Lower leg skin (tissue), 4 donors: ENCODE results near the gene ZNF692. TPM values are rescaled to one million over a fixed set of nuclear protein-coding genes. Genes with fewer than 3 reads are reported as not detected.

ENCODE experiments used
- DNase-seq, 2 donors: peaks; one replicate each; pipeline ENCODE4 v3.0.0-alpha.2; 2019; ENCODE audit warnings: low spot score in 2 of 2
- H3K4me3 ChIP-seq: fragments of 200-600 bp; sonication (generic); 2 replicates; pipeline ENCODE4 v1.5.1; 2017; ENCODE audit warnings: mild to moderate bottlenecking, low read depth; ENCODE audit not compliant: poor library complexity, severe bottlenecking
- POLR2A ChIP-seq, 2 donors: fragments of 450-650 bp; IDR thresholded peaks; one replicate each; pipeline ENCODE4 v1.6.1; 2016 to 2017; ENCODE audit warnings: antibody characterized with exemption in 2 of 2, mild to moderate bottlenecking in 1 of 2, moderate library complexity in 1 of 2
- WGBS, 2 donors: methylation state at CpG; one replicate each; pipeline ENCODE4 v1.1.5; 2018; 5-methylcytosine and 5-hydroxymethylcytosine counted together
- intact Hi-C: fragments of 100-400 bp; cut with DNase I; formaldehyde crosslinking; loops from one replicate; pipeline ENCODE4 v1.15.0; 2023; ENCODE audit warnings: low total_unique reads
- total RNA-seq, 4 donors: library from RNA; depleted of rRNA; stranded (reverse); fragments of >200 nt; gene quantifications; one replicate each; pipeline ENCODE4 v1.1.0, GENCODE V29; 2016
- TF ChIP-seq, protein P1 (sequence below), 3 donors: fragments of 450-650 bp; IDR thresholded peaks; one replicate each; pipeline ENCODE4 v1.5.1; 2016; ENCODE audit warnings: antibody characterized with exemption in 3 of 3, mild to moderate bottlenecking in 3 of 3, moderate library complexity in 2 of 3

Gene ZNF692
- total RNA-seq, 4 donors from 2014 or later, result 46.3 to 90.2 (median 65.2) TPM

DNA sequence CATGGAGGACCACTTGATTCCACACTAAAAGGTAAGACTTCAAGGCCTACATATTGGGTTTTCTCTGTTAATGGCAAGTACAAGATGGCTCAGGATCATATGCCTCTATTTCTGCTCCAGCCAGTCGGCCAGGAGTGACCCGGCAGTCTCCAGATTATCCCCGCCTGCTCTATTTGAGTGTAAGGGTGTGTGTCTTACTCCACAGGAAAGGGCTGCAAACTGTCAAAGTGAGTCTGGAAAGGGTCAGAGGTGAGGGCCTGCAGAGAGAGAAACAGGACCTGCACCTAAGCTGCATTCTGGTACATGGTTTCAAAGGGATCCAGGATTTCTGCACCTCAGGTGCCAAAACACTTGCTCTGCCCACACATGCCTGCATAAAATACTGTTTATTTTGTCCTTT lies 9.2 kb downstream of the ZNF692 start:
- TF ChIP-seq, protein P1, sequence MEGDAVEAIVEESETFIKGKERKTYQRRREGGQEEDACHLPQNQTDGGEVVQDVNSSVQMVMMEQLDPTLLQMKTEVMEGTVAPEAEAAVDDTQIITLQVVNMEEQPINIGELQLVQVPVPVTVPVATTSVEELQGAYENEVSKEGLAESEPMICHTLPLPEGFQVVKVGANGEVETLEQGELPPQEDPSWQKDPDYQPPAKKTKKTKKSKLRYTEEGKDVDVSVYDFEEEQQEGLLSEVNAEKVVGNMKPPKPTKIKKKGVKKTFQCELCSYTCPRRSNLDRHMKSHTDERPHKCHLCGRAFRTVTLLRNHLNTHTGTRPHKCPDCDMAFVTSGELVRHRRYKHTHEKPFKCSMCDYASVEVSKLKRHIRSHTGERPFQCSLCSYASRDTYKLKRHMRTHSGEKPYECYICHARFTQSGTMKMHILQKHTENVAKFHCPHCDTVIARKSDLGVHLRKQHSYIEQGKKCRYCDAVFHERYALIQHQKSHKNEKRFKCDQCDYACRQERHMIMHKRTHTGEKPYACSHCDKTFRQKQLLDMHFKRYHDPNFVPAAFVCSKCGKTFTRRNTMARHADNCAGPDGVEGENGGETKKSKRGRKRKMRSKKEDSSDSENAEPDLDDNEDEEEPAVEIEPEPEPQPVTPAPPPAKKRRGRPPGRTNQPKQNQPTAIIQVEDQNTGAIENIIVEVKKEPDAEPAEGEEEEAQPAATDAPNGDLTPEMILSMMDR (IDR thresholded peaks at IDR 0.05), result no peak
- TF ChIP-seq POLR2A (IDR thresholded peaks at IDR 0.05), result no peak
- 87 to 94% methylated on average over 3 of the region's 3 CpGs for WGBS, 2 donors
- intact Hi-C loops, result no loop called here

DNA sequence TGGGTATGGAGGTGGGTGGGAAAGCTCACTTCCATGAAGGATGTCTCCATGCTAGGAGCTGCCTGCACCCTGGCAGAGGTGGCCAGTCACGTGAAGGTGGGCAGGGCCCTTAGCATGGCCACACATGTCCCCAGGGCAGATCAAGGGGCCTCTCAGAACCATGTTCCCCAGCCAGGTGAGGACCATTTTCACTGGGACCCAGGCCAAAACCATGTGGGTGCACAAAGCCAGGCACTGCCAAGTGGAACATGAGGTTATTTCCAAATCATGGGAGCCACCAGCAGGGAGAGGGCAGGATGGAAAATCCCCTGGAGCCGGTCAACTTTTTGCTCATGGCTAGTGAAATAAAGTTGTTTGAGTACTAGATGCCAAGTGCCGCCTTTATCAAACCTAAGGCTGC lies 9.7 kb downstream of the ZNF692 start:
- intact Hi-C loops, result no loop called here
- peak in 1 of 2 donors; percentile 76 for DNase-seq
- H3K4me3 ChIP-seq, result no peak overlapping the region
- 77% methylated on average over 3 of the region's 3 CpGs for WGBS, 2 donors
- TF ChIP-seq, protein P1 (IDR thresholded peaks at IDR 0.05), result no peak
- TF ChIP-seq POLR2A (IDR thresholded peaks at IDR 0.05), result no peak

More for the DNA sequence above, 9.2 kb downstream of the ZNF692 start:
- no peak overlapping the region for H3K4me3 ChIP-seq
- DNase-seq, result no peak

DNA sequence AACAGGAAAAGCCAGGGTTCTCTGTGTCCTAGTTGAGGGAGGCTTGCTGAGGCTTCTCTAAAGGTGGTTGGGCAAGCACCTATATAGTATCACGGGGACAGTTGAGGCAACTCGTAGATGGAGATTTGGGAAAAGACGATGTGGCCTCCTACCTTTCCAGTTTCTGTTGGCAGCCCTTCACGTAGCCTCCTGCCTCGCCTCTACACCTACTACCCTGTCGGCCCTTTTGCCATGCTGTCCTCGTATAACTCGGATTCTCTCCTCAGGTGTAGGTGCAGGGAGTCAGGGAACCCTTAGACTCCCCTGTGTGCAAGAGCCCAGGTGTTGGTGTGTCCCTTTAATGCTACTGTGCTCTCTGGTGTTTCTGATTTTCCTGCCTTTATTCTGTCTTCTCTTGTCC lies 10.3 kb downstream of the ZNF692 start:
- peak in 1 of 2 donors; percentile 52 for DNase-seq
- WGBS, 2 donors, result 88 to 89% methylated on average over 8 of the region's 8 CpGs
- intact Hi-C loops, result no loop called here
- no peak for TF ChIP-seq POLR2A (IDR thresholded peaks at IDR 0.05)
- TF ChIP-seq, protein P1 (IDR thresholded peaks at IDR 0.05), result no peak
- no peak overlapping the region for H3K4me3 ChIP-seq

DNA sequence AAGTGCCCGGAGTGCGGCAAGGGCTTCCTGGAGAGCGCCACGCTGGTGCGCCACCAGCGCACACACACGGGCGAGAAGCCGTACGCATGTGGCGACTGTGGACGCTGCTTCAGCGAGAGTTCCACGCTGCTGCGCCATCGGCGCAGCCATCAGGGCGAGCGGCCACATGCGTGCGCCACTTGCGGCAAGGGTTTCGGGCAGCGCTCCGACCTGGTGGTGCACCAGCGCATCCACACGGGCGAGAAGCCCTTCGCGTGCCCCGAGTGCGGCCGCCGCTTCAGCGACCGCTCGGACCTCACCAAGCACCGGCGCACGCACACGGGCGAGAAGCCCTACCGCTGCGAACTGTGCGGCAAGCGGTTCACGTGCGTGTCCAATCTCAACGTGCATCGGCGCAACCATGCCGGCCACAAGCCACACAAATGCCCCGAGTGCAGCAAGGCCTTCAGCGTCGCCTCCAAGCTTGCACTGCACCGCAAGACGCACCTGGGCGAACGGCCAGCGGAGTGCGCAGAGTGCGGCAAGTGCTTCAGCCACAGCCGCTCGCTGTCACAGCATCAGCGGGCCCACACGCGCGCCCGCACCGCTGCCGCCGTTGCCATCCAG lies 10.8 kb downstream of the ZNF692 start:
- intact Hi-C loops, result no loop called here
- TF ChIP-seq, protein P1 (IDR thresholded peaks at IDR 0.05), result no peak
- TF ChIP-seq POLR2A (IDR thresholded peaks at IDR 0.05), result no peak
- H3K4me3 ChIP-seq, result no peak overlapping the region
- DNase-seq, result peak in 1 of 2 donors; percentile 79
- WGBS, 2 donors, result 95 to 96% methylated on average over 54 to 65 of the region's 72 CpGs

DNA sequence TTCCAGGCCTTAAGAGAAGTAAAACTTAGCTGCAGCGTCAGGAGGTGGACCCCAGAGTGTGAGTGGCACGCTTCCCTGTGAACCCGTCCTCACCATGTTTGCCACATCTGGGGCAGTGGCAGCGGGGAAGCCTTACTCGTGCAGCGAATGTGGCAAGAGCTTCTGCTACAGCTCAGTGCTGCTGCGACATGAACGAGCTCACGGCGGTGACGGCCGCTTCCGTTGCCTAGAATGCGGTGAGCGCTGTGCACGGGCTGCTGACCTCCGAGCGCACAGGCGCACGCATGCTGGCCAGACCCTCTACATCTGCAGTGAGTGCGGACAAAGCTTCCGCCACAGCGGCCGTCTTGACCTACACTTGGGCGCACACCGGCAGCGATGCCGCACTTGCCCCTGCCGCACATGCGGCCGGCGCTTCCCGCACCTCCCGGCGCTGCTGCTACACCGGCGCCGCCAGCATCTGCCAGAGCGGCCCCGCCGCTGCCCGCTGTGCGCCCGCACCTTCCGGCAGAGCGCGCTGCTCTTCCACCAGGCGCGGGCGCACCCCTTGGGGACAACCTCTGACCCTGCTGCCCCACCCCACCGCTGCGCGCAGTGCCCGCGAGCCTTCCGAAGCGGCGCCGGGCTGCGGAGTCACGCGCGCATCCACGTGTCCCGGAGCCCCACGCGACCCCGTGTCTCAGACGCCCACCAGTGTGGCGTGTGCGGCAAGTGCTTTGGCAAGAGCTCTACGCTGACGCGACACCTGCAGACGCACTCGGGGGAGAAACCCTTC lies 11.5 kb downstream of the ZNF692 start:
- no peak for TF ChIP-seq POLR2A (IDR thresholded peaks at IDR 0.05)
- TF ChIP-seq, protein P1 (IDR thresholded peaks at IDR 0.05), result no peak
- H3K4me3 ChIP-seq, result no peak overlapping the region
- peak in 1 of 2 donors; percentile 56 for DNase-seq
- 93 to 96% methylated on average over 52 to 76 of the region's 76 CpGs for WGBS, 2 donors
- intact Hi-C loops, result no loop called here
